Measurements from ENCODE around the gene MAD2L2.

The MAD2L2 gene

GRCh38 chr1:11684070-11684469 lies 3.1 kb upstream of the MAD2L2 start:
- no peak for FAIRE-seq
- no peak for DNase-seq (ENCODE audit: insufficient read length, low spot score)

- FAIRE-seq, result no peak
- DNase-seq (ENCODE audit: insufficient read length, low spot score), result no peak
Measured at GRCh38 chr1:11682799-11683198, 1.9 kb upstream of the MAD2L2 start.

GRCh38 chr1:11682287-11682771 lies 1.4 kb upstream of the MAD2L2 start:
- FAIRE-seq (no peak), DNase-seq (ENCODE audit: insufficient read length, low spot score) (no peak)

DNA sequence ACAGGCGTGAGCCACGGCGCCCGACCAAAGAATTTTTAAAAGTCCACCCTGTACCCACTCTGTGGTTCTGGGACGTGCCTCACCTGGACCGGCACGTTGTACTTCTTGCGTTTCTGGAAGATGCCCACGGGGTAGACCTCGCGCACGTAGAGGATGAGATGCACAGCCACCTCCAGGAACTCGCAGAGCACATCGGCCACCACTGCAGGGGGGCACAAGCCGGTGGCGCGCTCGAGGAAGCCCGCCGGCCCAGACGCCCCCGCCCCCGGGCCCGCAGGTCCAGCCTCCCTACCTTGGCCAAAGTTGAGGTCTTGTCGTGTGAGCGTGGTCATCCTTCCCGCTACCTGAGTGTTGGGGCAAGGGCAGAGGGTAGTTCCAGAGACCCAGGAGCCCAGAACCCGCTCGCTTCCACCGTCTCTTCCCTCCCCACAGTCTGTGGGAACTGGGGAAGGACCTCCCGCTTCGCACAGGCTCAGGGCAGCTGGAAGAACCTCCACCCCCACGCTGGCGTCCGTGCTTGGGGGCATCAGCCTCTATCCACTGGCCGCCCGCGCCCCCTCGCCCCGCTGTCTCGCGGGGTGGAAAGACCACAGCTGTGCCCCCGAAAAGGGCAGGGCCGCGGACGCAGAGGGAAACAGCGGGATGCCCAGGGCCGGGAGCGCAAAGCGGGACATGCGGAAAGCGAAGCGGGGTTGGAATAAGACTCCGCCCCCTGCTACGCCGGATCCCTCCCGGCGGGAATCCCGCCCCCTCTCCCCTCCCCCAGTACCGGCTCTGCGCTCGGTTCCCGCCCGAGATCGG lies 478 bp downstream of the MAD2L2 start:
- FAIRE-seq (no peak), DNase-seq (ENCODE audit: insufficient read length, low spot score) (no peak)

GRCh38 chr1:11678442-11678841 lies 2.5 kb downstream of the MAD2L2 start:
- no peak for FAIRE-seq
- DNase-seq (ENCODE audit: insufficient read length, low spot score), result no peak

GRCh38 chr1:11676386-11677103 lies 4.4 kb downstream of the MAD2L2 start:
- FAIRE-seq, result no peak
- no peak for DNase-seq (ENCODE audit: insufficient read length, low spot score)

GRCh38 chr1:11675325-11675724 lies 5.6 kb downstream of the MAD2L2 start:
- DNase-seq (ENCODE audit: insufficient read length, low spot score) (no peak), FAIRE-seq (no peak)

DNA sequence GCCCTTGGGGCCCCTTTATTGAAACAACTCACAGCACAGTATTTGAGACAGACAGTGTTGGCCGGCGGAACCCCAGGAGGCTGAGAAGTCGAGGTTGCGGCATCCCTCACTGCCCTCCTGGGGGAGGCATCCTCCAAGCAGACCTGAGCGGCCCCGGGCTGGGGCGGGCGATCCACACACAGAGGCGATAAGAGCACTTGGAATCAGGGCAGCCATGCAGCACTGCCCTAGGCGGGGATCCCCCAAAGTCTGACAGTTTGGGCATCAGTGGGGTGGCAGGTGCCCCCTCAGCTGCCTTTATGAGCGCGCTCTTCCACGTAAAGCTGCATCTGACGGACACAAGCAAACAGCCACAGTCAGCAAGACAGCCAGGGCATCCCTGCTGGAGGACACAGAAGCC lies 6.5 kb downstream of the MAD2L2 start:
- FAIRE-seq (no peak), DNase-seq (ENCODE audit: insufficient read length, low spot score) (no peak)

- DNase-seq (ENCODE audit: insufficient read length, low spot score) (no peak), FAIRE-seq (no peak)
Measured at GRCh38 chr1:11673089-11673769, 7.7 kb downstream of the MAD2L2 start.

DNA sequence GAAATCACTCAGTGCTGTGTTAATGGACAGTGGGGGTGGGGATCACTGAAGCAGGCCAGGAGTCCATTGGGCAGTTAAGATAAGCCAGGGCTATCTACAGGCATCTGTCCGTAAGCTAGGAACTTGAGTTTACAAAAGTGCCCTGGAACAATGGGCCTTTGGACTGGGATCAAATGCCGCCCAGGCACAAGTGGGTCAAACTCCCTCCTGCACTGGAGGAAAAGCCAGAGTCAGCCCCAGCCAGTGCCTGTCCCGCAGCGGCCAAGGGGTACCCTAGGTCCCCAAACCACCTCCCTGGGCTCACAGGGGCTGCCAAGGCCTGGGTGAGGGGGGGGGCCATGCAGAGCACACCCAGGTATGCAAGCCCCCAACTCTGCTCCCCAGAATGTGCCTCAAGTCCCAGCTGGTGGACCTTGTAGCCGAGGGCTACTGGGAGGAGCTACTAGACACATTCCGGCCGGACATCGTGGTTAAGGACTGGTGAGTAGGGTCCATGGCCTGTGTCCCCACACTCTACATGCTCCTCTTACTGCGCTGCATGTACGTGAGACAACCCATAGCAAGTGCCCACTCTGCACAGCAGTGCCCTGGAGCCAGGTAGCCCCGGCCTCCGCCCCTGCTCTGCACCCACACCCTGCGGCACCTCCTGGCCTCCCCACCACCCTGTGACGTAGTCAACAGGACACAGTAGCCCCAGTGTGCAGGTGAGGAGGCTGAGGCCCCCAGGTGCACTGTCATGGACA lies 9.2 kb downstream of the MAD2L2 start:
- FAIRE-seq, result no peak

GRCh38 chr1:11671205-11671543 lies 9.8 kb downstream of the MAD2L2 start:
- no peak for FAIRE-seq
- DNase-seq (ENCODE audit: insufficient read length, low spot score), result no peak

More for the DNA sequence above, 9.2 kb downstream of the MAD2L2 start:
- DNase-seq (ENCODE audit: insufficient read length, low spot score), result no peak

GRCh38 chr1:11670747-11671146 lies 10.2 kb downstream of the MAD2L2 start:
- FAIRE-seq (no peak), DNase-seq (ENCODE audit: insufficient read length, low spot score) (no peak)

GRCh38 chr1:11668516-11668915 lies 12.4 kb downstream of the MAD2L2 start:
- DNase-seq (ENCODE audit: insufficient read length, low spot score) (no peak), FAIRE-seq (no peak)

GRCh38 chr1:11664336-11665065 lies 16.4 kb downstream of the MAD2L2 start:
- FAIRE-seq (no peak), DNase-seq (ENCODE audit: insufficient read length, low spot score) (no peak)

DNA sequence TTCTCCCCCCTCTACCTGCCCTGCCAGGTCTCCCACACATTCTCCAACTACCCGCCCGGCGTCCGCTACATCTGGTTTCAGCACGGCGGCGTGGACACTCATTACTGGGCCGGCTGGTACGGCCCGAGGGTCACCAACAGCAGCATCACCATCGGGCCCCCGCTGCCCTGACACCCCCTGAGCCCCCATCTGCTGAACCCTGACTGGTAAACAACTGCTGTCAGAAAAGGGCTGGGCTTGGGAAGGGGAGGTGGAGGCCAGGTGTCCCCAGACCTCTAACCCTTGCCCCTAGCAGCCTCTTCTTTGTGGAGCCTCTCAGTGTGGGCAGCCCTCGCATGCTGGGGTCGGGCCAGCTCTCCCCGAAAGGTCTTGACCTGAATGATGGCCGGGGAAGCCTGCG lies 19.8 kb downstream of the MAD2L2 start:
- DNase-seq (ENCODE audit: insufficient read length, low spot score), result no peak
- no peak for FAIRE-seq

DNA sequence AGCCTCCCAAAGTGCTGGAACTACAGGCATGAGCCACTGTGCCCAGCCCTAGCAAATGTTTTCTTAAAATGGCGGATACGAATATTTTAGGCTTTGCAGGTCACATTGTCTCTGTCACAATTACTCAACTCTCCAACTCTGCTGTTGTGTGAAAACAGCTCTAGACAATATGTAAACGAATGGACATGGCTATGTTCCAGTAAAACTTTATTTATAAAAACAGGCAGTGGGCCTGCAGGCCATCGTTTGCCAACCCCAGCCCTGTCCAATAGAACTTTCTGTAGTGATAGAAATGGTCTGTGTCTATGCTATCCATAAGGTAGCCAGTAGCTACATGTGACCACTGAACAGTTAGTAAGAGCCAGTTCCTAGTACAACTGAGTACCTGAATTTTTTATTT lies 21.2 kb downstream of the MAD2L2 start:
- no peak for FAIRE-seq
- DNase-seq (ENCODE audit: insufficient read length, low spot score), result no peak

GRCh38 chr1:11658542-11658941 lies 22.4 kb downstream of the MAD2L2 start:
- DNase-seq (ENCODE audit: insufficient read length, low spot score) (no peak), FAIRE-seq (no peak)

DNA sequence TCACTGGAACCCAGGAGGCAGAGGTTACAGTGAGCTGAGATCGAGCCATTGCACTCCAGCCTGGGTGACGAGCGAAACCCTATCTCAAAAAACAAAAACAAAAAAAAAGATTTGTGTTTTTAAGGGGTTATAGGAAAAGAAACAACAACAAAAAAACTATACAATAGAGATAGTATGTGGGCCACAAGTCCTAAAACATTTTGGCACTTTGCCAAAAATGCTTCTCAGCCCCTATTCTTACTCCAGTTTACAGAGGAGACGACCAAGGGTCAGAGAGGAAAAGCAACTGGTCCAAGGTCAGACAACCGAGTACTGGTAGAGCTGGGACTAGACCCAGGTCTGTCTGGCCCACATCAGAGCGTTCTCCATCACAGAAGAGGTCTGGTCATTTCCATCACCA lies 23.3 kb downstream of the MAD2L2 start:
- no peak for FAIRE-seq
- no peak for DNase-seq (ENCODE audit: insufficient read length, low spot score)

DNA sequence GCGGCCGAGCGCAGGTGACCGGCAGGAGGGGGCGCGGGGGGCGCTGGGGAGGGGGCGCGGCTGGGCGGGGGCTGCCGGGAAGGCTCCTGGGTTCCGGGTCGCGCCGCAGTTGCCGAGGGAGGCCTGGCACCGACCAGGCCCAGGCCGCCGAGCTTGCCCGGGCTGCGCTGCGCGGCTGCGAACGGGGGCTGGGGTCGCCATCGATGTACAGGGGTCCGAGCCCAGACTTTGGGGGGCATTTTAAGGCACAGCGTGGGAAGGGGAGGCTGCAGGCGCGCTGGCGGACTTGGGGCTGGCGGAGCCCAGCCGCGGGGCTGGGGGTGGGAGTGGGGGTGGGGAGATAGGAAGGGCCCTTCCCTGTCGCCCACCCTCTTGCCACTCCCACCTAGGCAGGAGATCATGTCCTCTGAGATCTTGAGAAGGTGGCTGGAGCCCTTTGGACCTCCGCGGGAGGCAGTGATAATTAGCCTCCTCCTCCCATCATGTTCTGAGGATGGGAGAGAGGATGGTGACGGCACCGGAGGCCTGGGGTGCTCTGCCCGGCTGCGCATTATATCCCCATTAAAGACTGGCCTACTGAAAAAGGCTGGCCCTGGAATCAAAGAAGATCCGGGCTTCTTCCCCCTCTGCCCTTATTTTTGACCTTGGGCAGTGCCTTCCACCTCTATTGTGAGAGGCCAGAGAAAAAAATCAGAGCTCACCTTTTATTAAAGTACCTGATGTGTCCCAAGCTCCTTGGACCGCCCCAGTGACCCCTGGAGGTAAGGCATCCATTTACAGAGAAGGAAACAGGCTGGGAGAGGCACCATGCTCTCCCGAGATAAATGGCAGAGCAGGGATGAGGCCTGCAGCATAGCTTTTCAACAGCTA lies 25.8 kb downstream of the MAD2L2 start:
- FAIRE-seq (no peak), DNase-seq (ENCODE audit: insufficient read length, low spot score) (no peak)

Measured in HTR-8/SVneo (cell line).